WTC11 (cell line): Measurements from ENCODE around the gene PBX4. TPM values are rescaled to one million over a fixed set of nuclear protein-coding genes. Genes with fewer than 3 reads are reported as not detected.

Experiments
- ATAC-seq: fragments of 200-7000 bp; cut with Tn5 transposase; 2 replicates; pipeline ENCODE4 v1.10.0; 2021; ENCODE audit warnings: mild to moderate bottlenecking, moderate library complexity
- CTCF ChIA-PET: fragments of 300-600 bp; sonication (Branson Sonifier 250); formaldehyde crosslinking; loops from one replicate; lab custom pipeline; 2021; ENCODE audit warnings: antibody characterized with exemption; lab: Charles Lee
- POLR2A ChIA-PET: fragments of 350-600 bp; sonication (Branson Sonifier 250); formaldehyde crosslinking; loops from one replicate; lab custom pipeline; 2021; ENCODE audit warnings: antibody characterized with exemption; lab: Charles Lee
- DNase-seq: peaks from one replicate; pipeline ENCODE4 v3.0.0; 2021; ENCODE audit warnings: low spot score
- H3K27ac Mint-ChIP-seq: 2 replicates; pipeline ENCODE4 v1.8.0; 2021; ENCODE audit warnings: mixed read lengths
- H3K27me3 Mint-ChIP-seq: 2 replicates; pipeline ENCODE4 v1.8.0; 2021; ENCODE audit warnings: low read depth, mild to moderate bottlenecking, moderate library complexity, mixed read lengths
- H3K36me3 Mint-ChIP-seq: 2 replicates; pipeline ENCODE4 v1.8.0; 2021; ENCODE audit warnings: mixed read lengths
- H3K4me1 Mint-ChIP-seq: 2 replicates; pipeline ENCODE4 v1.8.0; 2022; ENCODE audit warnings: mixed read lengths
- H3K4me3 Mint-ChIP-seq: 2 replicates; pipeline ENCODE4 v1.8.0; 2021; ENCODE audit warnings: mild to moderate bottlenecking, moderate library complexity, mixed read lengths
- H3K9me3 Mint-ChIP-seq: 2 replicates; pipeline ENCODE4 v1.8.0; 2021; ENCODE audit warnings: mixed read lengths
- AFF4 ChIP-seq: sonication (generic); formaldehyde crosslinking; IDR thresholded peaks from 2 replicates; pipeline ENCODE4 v1.8.1; 2023; ENCODE audit warnings: mild to moderate bottlenecking, missing genetic modification reagents, borderline replicate concordance
- AR ChIP-seq: fragments of 250-450 bp; sonication (Bioruptor Pico); IDR thresholded peaks from 2 replicates; pipeline ENCODE4 v1.9.0; 2021; ENCODE audit warnings: mild to moderate bottlenecking
- ARID4B ChIP-seq: sonication (generic); formaldehyde crosslinking; IDR thresholded peaks from 2 replicates; pipeline ENCODE4 v1.8.0; 2023; ENCODE audit warnings: missing genetic modification reagents, mild to moderate bottlenecking, borderline replicate concordance
- CTCF ChIP-seq: fragments of 200-600 bp; IDR thresholded peaks from 2 replicates; pipeline ENCODE4 v1.8.0; 2022; ENCODE audit warnings: antibody characterized with exemption
- EMX1 ChIP-seq: fragments of 250-450 bp; sonication (Bioruptor Pico); IDR thresholded peaks from 2 replicates; pipeline ENCODE4 v1.8.0; 2021; ENCODE audit warnings: mild to moderate bottlenecking
- NR1H2 ChIP-seq: sonication (generic); formaldehyde crosslinking; IDR thresholded peaks from 2 replicates; pipeline ENCODE4 v1.9.0; 2021; ENCODE audit warnings: mild to moderate bottlenecking, moderate library complexity, missing genetic modification reagents
- STAT6 ChIP-seq: sonication (generic); formaldehyde crosslinking; conservative IDR thresholded peaks from 2 replicates; pipeline ENCODE4 v1.8.1; 2023; ENCODE audit warnings: mild to moderate bottlenecking, low read depth, missing genetic modification reagents, moderate library complexity
- TEAD4 ChIP-seq: sonication (generic); formaldehyde crosslinking; IDR thresholded peaks from 2 replicates; pipeline ENCODE4 v1.8.0; 2022; ENCODE audit warnings: mild to moderate bottlenecking, missing genetic modification reagents
- TP53 ChIP-seq: sonication (generic); formaldehyde crosslinking; IDR thresholded peaks from 2 replicates; pipeline ENCODE4 v1.8.1; 2023; ENCODE audit warnings: mild to moderate bottlenecking, missing genetic modification reagents
- USF1 ChIP-seq: sonication (generic); formaldehyde crosslinking; IDR thresholded peaks from 2 replicates; pipeline ENCODE4 v1.8.0; 2022; ENCODE audit warnings: mild to moderate bottlenecking, missing genetic modification reagents
- ZBTB43 ChIP-seq: sonication (generic); formaldehyde crosslinking; IDR thresholded peaks from 2 replicates; pipeline ENCODE4 v1.8.1; 2023; ENCODE audit warnings: mild to moderate bottlenecking, missing genetic modification reagents
- ZNF263 ChIP-seq: sonication (generic); formaldehyde crosslinking; IDR thresholded peaks from 2 replicates; pipeline ENCODE4 v1.8.1; 2022; ENCODE audit warnings: low read depth, mild to moderate bottlenecking, moderate library complexity, missing genetic modification reagents
- ZNF423 ChIP-seq: fragments of 250-450 bp; sonication (Bioruptor Pico); IDR thresholded peaks from 2 replicates; pipeline ENCODE4 v2.1.2; 2022; ENCODE audit warnings: mild to moderate bottlenecking, moderate library complexity
- ZNF512 ChIP-seq: sonication (generic); formaldehyde crosslinking; IDR thresholded peaks from 2 replicates; pipeline ENCODE4 v1.8.1; 2022; ENCODE audit warnings: missing genetic modification reagents, borderline replicate concordance
- total RNA-seq: library from RNA; stranded (reverse); gene quantifications from 3 replicates; pipeline ENCODE4 v1.2.3, GENCODE V29; 2021

PBX4 gene
- total RNA-seq, 1 experiment from 2014 or later, result 3.2 TPM

- TF ChIP-seq STAT6 (CRISPR knock-in tag), result no peak
- TF ChIP-seq ZNF423 (CRISPR knock-in tag), result no peak
- no peak for TF ChIP-seq TP53 (CRISPR knock-in tag)
- no peak for TF ChIP-seq TEAD4 (CRISPR knock-in tag)
These were observed 79.7 kb downstream of the PBX4 start (continued) for GRCh38 chr19:19538785-19539166.

- H3K27me3 Mint-ChIP-seq, result peaks cover 36% of the 10 kb centered on the region
- ChIA-PET POLR2A (interaction anchor here (0.6 kb wide), 1 partner anchor 629 kb away, joined by 3 read pairs; no protein-coding TSS in a partner anchor), CTCF (interaction anchor here (1.4 to 14.4 kb wide), 3 partner anchors 15 to 106 kb away, joined by 3 to 408 read pairs (median 7); partner anchors contain the start of genes GMIP and LPAR2)
- peak; percentile 91 for DNase-seq
- peak; percentile 14 for ATAC-seq
- H3K27ac Mint-ChIP-seq, result no peak within 1 kb of the TSS
- peak within 1 kb of the TSS; percentile 69 for H3K4me3 Mint-ChIP-seq
- H3K36me3 Mint-ChIP-seq, result no peaks in the 10 kb centered on the region
- H3K4me1 Mint-ChIP-seq, result peaks cover 15% of the 10 kb centered on the region
- no peaks in the 10 kb centered on the region for H3K9me3 Mint-ChIP-seq
- no peak for TF ChIP-seq NR1H2 (CRISPR knock-in tag)
- TF ChIP-seq AR (CRISPR knock-in tag), result no peak
- 0 out of 2 replicates have a peak, but pooled peaks have one; percentile 56 for TF ChIP-seq ARID4B (CRISPR knock-in tag)
- TF ChIP-seq USF1 (CRISPR knock-in tag), result 0 out of 2 replicates have a peak, but pooled peaks have one; percentile 19
- no peak for TF ChIP-seq AFF4 (CRISPR knock-in tag)
- TF ChIP-seq CTCF, result no peak
- no peak for TF ChIP-seq ZNF512 (CRISPR knock-in tag)
- TF ChIP-seq EMX1, result peak; percentile 67; the same call in 1 of the 2 replicates
- TF ChIP-seq ZBTB43, result peak; percentile 70; the same call in 1 of the 2 replicates
- TF ChIP-seq ZNF263, result no peak
These were observed 80.3 kb downstream of the PBX4 start, which contains the start of gene CILP2 for GRCh38 chr19:19538061-19538784. Gene CILP2 (plus strand): TSS chr19:19538265. CDS start chr19:19538350, 85 bp downstream.
